Measurements from ENCODE around the gene YAP1. TPM values are rescaled to one million over a fixed set of nuclear protein-coding genes. Genes with fewer than 3 reads are reported as not detected.
"Not testable (repeated sequence)": the region's sequence is repeated elsewhere in the genome, so short reads cannot be mapped to it uniquely, and the experiment has no call there.

YAP1 gene
- total RNA-seq, 1 donor from 2014 or later: 117 TPM

DNA sequence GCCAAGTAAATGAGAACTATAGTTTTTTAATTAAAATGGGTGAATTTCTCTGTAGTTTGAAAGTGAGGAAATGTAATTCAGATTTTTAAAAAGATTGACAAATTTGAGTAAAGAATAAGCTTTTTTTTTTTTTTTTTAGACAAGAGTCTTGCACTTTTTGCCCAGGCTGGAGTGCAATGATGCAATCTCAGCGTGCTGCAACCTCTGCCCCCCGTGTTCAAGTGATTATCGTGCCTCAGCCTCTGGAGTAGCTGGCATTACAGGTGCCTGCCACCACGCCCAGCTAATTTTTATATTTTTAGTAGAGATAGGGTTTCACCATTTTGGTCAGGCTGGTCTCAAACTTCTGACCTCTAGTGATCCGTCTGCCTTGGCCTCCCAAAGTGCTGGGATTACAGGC is 90.1 kb downstream of the YAP1 start:
- not testable (repeated sequence) for DNase-seq

DNA sequence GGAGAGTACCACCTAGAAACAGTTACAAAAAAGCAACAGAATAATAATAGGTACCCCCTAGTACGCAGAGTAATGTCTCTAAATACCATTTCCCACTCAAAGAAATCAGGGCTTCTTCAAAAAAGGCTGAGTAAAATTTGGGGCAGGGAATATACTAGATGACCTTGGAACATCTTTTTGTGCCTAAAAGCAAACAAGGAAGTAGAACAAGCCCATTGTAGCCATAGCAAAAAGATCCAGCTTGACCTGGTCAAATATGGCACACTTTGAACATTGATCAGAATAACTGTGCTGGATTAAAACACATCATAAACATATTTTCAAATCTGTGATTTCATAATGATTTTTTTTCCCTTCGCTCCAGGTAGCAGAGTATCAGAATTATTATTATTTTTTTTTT is 91.5 kb downstream of the YAP1 start:
- DNase-seq: no peak

DNA sequence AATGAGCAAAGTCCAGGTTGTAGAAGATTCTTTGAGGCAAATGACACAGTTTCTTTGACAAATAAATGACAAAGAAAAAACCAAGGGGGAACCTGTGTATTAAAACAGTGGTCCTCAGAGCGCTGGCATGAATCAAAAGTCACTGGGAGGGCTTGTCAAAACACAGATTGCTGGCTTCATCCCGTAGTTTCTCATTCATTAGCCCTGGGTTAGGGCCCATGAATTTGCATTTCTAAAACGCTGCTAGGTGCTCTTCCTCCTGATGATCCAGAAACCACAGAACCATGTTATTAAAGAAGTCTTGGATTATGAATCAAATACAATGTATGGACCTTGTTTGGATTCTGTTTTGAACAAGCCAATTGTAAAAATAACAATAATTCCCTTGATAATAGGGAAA is 92.7 kb downstream of the YAP1 start:
- no peak for DNase-seq

DNA sequence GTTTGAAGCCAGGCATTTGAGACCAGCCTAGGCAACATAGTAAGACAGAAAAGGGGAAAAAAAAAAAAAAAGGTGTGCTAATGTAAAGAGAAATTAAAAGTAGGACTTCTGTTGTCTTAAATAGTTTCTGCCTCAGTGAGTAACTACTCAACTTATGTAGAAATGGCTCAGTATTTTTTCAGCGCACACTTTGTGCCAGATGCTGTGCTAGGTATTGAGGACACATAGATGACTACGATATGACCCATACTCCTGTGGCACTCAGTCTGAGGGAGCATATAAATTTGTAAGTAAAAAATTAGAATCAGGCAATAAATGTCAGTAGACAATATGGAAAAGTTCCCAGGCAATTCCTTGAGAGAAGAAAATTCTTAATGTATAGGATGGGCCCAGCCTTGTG is 93.9 kb downstream of the YAP1 start:
- no peak for DNase-seq

DNA sequence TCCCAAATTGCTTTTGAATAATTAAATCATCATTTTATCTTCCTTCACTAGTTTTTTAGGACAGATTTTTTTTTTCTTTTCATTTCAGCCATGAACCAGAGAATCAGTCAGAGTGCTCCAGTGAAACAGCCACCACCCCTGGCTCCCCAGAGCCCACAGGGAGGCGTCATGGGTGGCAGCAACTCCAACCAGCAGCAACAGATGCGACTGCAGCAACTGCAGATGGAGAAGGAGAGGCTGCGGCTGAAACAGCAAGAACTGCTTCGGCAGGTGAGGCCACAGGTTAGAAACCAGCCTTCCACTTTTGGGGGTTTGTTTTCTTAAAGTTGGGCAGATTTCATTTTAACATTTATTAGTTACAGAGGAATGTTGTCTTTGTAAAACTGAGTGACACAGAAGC is 95.6 kb downstream of the YAP1 start:
- no peak for DNase-seq

DNA sequence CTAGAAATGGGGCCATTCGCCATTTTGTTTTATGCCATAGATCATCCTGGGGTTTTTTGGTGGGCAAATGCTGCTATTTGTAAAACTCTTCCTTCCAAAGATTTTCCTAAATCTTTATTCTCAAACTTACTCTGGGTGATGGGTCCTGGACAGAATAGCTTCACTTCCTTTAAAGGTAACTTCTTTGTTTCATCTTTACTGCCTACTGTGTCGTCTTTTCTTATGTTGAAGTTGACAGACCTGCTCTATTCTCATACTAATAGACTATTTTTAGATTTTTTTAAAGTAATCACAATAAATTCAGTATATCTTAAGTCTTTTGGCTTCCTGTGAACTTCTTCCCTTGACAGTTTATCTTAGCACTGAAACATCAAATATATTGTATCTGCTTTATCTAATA is 98.6 kb downstream of the YAP1 start:
- no peak for DNase-seq

DNA sequence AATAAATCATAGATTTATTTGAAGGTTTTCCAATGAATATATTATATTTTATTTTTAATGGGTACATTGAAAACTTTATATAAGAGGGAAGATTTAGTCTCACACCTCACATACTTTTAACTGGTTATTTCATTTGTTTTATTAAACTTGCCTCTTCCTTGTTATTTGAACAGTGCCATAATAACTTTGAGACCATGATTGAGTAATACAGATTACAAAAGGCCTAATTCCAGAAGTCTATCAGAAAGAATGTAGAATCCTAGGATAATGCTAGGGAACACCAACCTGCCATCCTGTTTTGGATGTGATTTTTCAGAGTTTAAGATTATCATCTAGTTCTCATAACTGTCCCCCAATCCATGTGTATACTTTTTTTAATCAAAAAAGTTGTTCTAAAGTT is 104.4 kb downstream of the YAP1 start:
- no peak for DNase-seq

DNA sequence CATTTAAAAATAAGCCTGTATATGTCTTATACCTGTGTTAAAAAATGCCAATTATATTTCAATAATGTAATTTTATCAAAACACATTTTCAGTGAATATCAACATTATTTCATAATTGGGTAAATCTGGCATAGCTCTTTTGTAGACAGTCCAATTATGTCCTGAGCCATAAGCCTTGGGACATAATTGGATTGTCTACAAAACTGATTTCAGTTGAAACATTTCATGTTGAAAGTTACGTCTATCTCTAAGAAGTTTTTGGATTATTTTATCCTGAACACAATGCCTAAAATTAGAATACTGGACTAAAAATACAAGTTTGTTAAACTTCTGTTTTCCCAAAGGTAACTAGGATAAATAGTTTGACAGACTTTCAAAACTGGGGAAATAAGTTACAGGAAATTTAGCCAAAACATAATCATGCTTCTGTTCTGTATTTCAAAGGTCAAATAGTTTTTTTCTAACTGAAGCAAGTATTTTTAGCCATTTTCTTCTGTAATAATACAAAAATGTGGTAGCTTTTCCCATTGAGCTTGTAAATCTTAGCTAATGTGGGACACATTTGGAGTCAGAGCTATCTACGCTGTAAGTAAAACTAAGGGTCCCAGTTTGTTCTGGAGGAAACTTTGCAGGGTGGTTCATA is 106.3 kb downstream of the YAP1 start:
- peak; percentile 86 for DNase-seq

DNA sequence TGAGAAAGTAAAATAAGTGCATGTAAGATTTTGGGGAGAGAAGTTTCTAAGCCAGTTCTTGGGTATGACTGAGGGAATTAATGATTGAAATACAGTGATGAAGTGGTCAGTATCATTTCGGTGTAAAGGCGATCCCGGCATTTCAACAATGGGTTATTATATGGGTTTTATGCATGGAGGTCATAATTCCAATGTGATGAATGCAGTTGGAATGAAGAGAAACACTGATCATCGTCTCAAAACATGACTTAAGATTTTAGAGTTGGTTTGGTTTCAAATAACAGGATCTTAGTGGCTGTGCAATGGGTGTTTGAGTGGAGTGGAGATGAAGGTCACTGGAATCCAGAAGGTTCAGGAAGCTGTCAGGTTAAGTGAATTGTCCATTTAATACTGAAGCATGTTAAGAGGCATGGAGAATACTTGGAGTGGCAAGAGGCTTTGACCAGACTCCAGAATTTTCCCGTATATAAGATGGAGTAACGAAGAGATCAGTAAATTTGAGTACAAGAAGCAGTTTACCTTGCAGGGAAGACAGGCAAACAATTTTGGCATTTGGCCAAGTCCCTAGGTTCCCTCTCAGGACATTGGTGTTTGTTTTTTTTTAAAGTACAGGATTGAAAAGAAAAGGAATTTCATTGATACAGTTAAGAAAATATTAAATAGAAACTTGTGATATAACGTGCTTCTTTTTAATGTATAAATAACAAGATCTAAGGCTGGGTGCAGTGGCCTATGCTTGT is 110.7 kb downstream of the YAP1 start:
- no peak for DNase-seq

DNA sequence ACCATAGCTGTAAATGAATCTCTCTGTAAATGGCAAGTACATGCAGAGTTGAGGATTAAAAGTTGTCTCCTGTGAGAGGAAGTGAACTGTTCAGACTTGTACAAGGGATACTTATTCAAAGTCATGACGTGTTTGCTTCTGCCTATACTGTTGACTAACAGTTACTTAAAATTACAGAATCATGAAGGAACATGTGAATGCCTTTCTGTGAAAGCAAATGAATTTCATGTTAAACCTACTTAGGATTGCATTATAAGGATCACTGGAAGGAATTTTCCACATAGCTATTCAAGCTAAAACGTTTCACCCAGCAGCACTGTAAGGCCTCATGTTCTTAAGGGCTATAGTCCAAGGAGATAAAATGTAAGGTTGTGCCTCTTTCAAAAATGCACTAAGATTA is 113.6 kb downstream of the YAP1 start:
- peak; percentile 36 for DNase-seq

DNA sequence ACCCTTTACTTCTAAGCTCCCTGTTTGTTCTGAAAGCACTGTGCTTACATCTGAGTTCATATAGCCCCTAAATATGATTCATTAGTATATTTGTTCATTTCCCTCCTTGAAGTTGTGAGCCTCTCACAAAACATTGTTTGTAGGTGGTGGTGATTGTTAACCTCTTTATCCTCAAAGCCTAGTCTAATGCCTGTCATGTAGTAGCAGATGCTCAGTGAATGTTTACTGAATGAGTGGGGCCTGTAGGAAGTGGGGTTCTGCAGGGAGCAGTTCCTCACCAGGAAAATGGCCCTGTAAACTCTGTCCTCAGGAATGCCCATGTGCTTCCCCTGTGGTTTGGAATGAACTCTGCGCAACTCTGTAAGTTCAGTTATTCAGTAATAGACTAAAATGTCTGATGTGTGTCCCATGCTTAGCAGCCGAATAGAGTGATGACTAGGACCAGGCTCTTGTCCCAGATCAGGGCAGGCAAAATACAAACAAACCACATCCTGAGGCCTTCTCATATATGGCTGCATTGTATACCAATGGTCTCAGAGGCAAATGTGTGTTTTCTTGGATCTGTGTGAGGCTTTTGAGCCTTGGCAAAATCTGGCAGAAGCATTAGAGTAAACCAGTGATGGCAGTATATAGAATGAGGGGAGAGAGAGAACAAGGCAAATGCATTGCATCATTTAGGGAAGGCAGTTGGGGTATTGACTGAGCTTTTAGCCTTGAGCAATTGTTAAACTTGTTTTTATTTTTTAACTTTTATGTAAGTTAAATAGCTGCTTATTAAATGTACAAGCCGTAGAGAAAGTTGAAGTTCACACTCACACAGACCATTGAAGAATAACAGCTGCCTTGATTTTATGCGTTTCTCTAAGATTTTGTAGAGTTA is 115.7 kb downstream of the YAP1 start:
- DNase-seq: no peak

DNA sequence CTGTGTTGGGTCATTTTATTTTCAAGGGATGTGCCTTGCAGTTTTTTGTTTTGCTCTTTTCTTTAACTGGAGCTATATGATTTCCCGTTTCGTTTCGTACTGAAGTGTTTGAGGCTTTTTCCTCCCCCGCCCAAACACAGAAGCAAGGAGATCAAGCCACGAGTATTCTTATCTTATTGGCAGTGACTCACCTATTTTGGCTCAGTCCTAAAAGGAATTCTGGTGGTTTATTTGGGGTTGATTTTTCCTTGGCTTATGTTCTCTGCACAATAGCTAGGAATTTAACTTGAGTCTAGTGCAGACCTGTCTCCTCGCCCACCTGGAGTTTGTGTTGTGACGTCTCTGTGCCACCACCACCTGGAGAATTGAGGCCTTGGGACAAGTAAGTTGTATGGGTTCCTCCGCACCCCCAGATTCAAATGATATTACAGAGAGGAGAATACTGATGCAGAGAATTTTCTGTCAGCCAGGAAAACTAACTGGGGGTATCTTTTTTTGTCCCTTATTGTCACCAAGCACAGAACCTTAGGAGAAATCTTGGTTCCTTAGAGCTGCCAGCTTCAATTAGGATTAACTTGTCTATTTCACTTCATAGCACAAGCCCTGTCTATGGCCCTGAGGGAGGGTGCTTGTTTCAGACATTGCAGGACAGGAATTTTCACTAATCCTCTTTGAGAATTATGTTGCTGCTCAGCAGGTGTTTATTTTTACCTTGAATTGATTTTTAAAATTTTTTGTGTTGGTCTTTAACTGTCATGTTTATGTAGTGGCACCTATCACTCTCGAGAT is 116.6 kb downstream of the YAP1 start:
- DNase-seq: peak; percentile 17

DNA sequence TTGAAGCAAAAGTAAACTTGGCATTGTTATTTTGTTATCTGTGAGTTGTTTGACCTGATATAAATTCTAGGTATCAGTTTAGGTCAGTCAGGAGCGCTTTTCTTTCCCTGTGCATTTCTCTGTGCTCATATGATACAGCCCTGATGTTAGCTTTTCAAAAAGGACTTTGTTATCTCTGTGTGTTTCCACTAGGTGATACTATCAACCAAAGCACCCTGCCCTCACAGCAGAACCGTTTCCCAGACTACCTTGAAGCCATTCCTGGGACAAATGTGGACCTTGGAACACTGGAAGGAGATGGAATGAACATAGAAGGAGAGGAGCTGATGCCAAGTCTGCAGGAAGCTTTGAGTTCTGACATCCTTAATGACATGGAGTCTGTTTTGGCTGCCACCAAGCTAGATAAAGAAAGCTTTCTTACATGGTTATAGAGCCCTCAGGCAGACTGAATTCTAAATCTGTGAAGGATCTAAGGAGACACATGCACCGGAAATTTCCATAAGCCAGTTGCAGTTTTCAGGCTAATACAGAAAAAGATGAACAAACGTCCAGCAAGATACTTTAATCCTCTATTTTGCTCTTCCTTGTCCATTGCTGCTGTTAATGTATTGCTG is 119.4 kb downstream of the YAP1 start:
- no peak for DNase-seq

DNA sequence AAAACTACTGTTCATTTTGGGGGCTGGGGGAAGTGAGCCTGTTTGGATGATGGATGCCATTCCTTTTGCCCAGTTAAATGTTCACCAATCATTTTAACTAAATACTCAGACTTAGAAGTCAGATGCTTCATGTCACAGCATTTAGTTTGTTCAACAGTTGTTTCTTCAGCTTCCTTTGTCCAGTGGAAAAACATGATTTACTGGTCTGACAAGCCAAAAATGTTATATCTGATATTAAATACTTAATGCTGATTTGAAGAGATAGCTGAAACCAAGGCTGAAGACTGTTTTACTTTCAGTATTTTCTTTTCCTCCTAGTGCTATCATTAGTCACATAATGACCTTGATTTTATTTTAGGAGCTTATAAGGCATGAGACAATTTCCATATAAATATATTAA is 119.9 kb downstream of the YAP1 start:
- DNase-seq: no peak

DNA sequence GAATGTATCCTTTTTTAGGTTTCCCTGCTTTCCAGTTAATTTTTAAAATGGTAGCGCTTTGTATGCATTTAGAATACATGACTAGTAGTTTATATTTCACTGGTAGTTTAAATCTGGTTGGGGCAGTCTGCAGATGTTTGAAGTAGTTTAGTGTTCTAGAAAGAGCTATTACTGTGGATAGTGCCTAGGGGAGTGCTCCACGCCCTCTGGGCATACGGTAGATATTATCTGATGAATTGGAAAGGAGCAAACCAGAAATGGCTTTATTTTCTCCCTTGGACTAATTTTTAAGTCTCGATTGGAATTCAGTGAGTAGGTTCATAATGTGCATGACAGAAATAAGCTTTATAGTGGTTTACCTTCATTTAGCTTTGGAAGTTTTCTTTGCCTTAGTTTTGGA is 120.7 kb downstream of the YAP1 start:
- DNase-seq: no peak

DNA sequence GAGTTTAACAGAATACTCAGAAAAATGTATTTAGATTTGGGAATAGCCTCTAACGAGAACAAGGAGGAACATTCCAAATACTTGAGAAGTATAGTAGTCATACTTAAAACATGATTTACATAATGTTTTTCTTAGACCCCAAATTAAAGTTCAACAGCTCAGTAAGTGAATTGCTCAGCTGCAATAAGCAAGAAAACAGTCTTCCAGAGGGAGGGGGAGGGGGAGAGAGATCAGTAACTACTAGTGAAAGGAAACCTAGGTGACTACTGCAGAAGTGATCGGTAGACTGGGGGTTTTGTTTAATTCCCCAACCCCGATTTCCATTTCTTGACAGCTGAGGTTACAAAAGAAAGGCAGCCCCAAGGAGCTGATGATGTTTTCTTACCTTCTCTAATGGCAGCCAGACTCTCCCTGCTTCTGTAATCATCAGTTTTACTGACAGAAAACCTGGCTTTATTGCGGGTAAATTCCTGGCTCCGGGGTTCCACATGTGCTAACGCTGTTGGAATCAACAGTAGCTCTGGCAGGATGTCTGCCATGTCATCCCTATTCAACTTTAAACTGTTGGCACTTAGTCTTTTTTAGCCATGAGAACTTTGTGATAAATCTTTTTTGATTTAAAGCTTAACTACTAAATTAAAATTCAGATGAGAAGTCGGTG is 124.7 kb downstream of the YAP1 start:
- no peak for DNase-seq

DNA sequence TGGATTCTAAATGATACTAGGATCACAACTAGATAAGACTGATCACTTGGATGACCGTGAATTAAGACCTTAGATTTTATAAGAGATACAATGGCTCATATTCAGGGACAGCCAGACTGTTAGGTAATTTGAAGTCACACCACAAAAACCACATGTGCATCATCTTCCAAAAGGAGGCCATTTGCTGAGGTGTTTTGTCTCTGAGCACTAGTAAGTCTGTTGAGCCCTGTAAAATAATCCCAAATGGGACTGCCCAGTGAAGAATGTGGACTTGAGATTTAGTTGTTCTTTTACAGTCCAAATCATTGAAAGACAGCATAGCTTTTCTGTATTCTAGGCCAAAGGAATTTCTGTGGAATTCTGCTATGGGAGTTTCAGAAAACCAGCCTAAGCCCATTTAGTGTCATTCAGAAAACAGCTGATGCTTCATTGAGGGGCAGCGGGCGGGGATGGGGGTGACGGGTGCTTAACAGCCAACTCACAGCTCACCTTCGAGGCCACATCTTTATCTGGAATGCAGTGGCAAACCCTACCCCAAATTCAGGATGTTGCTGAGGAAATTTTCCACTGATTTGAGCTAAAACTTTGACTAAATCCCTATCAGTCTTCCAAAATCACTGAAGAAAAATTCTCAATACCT is 127.0 kb downstream of the YAP1 start:
- DNase-seq: no peak

DNA sequence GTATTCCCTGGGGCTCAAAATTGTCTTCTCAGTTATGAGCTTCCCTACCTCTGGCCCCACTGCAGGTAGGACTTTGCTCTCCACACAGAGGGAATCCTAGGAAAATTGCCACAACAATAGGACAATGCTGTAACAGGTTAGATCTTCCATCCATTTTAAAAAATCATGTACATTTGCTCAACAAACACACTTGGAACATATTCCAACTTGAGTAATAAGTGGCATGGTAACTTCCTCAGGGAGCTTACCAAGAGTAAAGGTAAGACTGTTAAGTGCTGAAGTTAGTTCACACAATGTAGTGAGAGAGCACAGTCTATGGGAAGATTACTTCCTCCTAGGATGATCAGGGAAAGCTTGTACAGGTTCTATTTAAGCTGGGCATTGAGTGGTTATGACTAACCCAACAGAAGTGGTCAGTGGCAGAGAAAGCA is 128.2 kb downstream of the YAP1 start:
- DNase-seq: no peak

DNA sequence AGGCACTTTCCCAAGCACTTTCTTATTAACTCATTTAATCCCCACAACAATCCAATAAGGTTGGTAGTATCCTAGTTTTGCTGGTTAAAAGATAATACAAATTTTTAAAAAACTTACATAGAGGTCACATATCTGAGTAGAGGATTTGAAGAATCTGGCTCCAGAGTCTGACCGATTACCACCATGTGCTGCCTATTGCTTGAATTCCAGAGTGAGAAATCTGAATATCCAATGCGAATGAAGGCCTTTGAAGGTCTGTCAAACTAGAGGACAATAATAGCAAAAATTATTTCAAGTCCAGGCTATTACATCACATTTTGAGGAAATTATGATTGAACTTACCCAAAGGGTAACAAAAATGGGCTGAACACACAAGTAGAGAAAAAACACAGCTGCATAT is 129.2 kb downstream of the YAP1 start:
- no peak for DNase-seq

DNA sequence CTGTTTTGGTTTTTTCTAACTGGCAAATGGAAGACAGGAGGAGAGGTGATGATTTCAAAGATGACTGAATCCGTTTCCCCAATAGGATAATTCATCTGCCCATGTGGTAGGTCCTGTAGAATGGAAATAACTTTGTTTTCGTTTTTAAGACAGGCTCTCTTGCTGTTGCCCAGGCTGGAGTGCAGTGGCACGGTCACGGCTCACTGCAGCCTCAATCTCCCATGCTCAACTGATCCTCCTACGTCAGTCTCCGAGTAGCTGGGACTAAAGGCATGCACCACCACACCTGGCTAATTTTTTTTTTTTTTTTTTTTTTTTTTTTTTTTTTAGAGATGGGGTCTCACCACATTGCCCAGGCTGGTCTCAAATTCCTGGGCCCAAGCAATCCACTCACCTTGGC is 129.7 kb downstream of the YAP1 start:
- no peak for DNase-seq

DNA sequence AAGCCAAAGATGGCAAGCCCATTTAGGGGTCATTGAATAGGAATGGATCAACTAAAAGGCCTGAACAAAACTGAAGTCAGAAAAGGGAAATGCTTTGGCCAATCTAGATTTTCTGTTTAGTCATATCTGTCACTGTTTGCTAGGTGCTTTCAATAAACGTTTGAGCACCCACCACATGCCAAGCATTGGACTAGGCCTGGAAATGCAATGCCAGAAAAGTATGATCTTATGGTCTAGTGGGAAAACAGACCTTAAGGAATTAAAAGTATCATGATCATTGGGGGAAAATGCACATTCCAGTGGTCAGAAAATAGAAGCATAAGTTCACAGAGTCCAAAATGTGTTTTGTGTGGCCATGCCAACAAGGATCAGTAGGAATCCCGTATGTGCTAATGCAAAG is 130.3 kb downstream of the YAP1 start:
- no peak for DNase-seq

All from skin of body (tissue), 2 donors.